Measurements from ENCODE around the gene FBXO15.
A peak's percentile ranks its signal among the peaks of the same experiment; 100 is the strongest.

The FBXO15 gene

DNA sequence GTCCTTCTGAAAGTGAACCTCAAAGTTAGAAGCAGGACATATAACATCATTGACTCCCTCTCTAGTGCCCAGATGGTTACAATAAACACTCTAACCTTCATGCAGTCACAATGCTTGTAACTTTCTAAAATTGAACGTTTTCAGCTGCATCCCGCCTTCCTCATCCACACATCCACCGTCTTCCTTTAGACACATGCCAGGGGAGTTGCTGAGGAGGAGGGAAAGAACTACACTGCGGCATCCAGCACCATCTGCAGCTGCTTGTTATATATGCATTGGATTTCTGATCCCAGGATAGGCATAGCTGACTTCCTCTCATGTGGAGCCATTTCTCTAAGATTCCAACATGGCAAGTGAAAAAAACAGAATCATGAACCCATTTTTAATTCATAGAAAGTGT is 96.8 kb downstream of the FBXO15 start:
- H3K4me3 ChIP-seq (ENCODE audit: low read length), result no peak overlapping the region
- no peak for DNase-seq (ENCODE audit: low read depth)
- no peak for TF ChIP-seq CTCF (IDR thresholded peaks at IDR 0.05; ENCODE audit: insufficient read depth, low read depth, low read length, missing control alignments)

GRCh38 chr18:74040459-74041332 is 106.9 kb downstream of the FBXO15 start:
- TF ChIP-seq CTCF (IDR thresholded peaks at IDR 0.05; ENCODE audit: insufficient read depth, low read depth, low read length, missing control alignments), result peak; percentile 41
- H3K4me3 ChIP-seq (ENCODE audit: low read length), result no peak overlapping the region
- DNase-seq (ENCODE audit: low read depth), result peak; percentile 24

DNA sequence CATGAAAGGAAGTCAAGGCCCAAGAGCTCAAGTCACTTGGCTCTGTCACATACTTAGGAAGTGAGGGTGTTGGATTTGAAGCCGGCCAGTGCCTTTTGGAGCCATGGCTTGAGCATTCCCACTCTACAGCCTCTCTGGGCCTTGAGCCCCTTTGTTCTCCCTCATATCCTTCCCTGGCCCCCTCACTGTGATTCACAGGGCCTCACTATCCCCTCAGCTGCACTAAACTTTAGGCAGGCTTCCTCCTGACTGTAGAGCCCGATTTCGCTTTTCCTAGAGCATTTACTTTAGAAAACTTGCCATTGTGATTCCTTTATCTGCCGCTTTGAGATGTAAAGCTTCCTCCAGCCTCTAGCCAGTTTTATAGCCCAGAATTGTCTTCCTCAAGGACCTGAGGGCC is 107.6 kb downstream of the FBXO15 start:
- no peak for TF ChIP-seq CTCF (IDR thresholded peaks at IDR 0.05; ENCODE audit: insufficient read depth, low read depth, low read length, missing control alignments)

DNA sequence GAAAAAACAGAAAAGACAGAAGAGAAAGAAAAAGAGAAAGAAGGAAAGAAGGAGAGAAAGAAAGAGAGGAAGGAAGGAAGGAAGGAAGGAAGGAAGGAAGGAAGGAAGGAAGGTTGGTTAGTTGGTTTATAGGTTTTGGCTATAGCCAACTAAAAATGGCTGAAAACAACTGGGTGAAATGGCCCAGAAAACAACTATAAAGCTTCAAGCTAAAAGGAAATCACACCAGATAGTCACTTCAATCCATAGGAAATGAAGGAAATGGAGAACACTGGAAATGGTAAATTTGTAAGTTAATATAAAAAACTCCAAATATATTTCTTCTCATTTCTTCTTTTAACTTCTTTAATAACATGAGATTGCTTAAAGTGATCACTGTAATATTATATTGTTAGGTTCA is 118.5 kb downstream of the FBXO15 start:
- TF ChIP-seq CTCF (IDR thresholded peaks at IDR 0.05; ENCODE audit: insufficient read depth, low read depth, low read length, missing control alignments), result no peak
- no peak for DNase-seq (ENCODE audit: low read depth)
- no peak overlapping the region for H3K4me3 ChIP-seq (ENCODE audit: low read length)

More for the DNA sequence above, 107.6 kb downstream of the FBXO15 start:
- DNase-seq (ENCODE audit: low read depth), result no peak
- no peak overlapping the region for H3K4me3 ChIP-seq (ENCODE audit: low read length)

Measured in epithelial cell of esophagus (primary cell).